Esophagus squamous epithelium (tissue), 5 donors: ENCODE data around the gene TMEM168. TPM values are rescaled to one million over a fixed set of nuclear protein-coding genes. Genes with fewer than 3 reads are reported as not detected.

Source experiments
- DNase-seq: peaks from one replicate; lab custom pipeline; 2025; lab: John Stamatoyannopoulos, UW
- H3K27ac ChIP-seq, 4 donors: fragments of 200-600 bp; sonication (generic); one replicate each; pipeline ENCODE4 v1.5.1; 2016 to 2019; ENCODE audit warnings: mild to moderate bottlenecking in 1 of 4
- H3K27me3 ChIP-seq, 4 donors: fragments of 200-600 bp; sonication (generic); 1 replicate in 3 of 4; 2 replicates in 1 of 4; pipeline versions ENCODE4 v1.5.1 to v1.6.0; 2017 to 2021; ENCODE audit warnings: antibody characterized with exemption in 1 of 4
- H3K36me3 ChIP-seq, 3 donors: fragments of 200-600 bp; sonication (generic); one replicate each; pipeline ENCODE4 v1.5.1; 2016 to 2019
- H3K4me1 ChIP-seq, 3 donors: fragments of 200-600 bp; sonication (generic); one replicate each; pipeline ENCODE4 v1.5.1; 2017 to 2019
- H3K4me3 ChIP-seq, 4 donors: fragments of 200-600 bp; sonication (generic); 1 replicate in 3 of 4; 2 replicates in 1 of 4; pipeline ENCODE4 v1.5.1; 2016 to 2019; ENCODE audit warnings: mild to moderate bottlenecking in 2 of 4, moderate library complexity in 1 of 4
- H3K9me3 ChIP-seq, 3 donors: fragments of 200-600 bp; sonication (generic); one replicate each; pipeline ENCODE4 v1.5.1; 2016 to 2019
- POLR2A ChIP-seq, 4 donors: fragments of 450-650 bp; IDR thresholded peaks; one replicate each; pipeline ENCODE4 v1.6.1; 2017; ENCODE audit warnings: antibody characterized with exemption in 4 of 4, mild to moderate bottlenecking in 4 of 4, moderate library complexity in 3 of 4
- WGBS, 2 donors: methylation state at CpG; one replicate each; pipeline ENCODE4 v1.1.5; 2018; 5-methylcytosine and 5-hydroxymethylcytosine counted together
- intact Hi-C: fragments of 100-400 bp; cut with DNase I; formaldehyde crosslinking; loops from one replicate; pipeline ENCODE4 v1.15.0; 2022
- total RNA-seq, 4 donors: library from RNA; depleted of rRNA; stranded (reverse); fragments of >200 nt; gene quantifications; one replicate each; pipeline ENCODE4 v1.1.0, GENCODE V29; 2016
- TF ChIP-seq, protein P1 (sequence below), 6 experiments: fragments of 450-650 bp in 4 of 6; fragments of 200-600 bp in 2 of 6; sonication (generic) in 2 of 6; IDR thresholded peaks; one replicate each; pipeline ENCODE4 v1.5.1; 2016 to 2019; ENCODE audit warnings: antibody characterized with exemption in 6 of 6, mild to moderate bottlenecking in 4 of 6, moderate library complexity in 4 of 6
- donor health status: DM: yes; HTN: yes; CAD: no.

Gene TMEM168
- total RNA-seq, 4 donors from 2014 or later = 16.5 to 32.6 (median 21.6) TPM

DNA sequence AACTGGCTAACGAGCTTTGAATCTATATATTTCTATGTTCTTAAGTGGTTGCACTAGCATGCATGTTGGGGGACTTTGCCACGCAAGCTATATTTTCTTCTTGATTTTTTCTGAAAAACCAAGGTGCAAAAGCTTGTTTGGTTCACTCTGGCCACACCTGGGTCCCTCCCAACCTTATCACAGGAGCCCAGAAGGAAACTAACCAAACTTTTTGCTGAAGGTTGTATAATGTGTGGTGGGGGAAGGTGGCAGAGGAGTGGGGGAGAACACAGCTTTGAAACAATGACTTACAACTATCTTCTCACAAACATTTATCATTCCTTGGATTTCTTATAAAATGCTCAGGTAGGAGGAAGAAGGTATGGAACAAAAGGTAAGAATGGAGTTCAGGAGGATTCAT, 75.3 kb downstream of the TMEM168 start:
- TF ChIP-seq, protein P1, sequence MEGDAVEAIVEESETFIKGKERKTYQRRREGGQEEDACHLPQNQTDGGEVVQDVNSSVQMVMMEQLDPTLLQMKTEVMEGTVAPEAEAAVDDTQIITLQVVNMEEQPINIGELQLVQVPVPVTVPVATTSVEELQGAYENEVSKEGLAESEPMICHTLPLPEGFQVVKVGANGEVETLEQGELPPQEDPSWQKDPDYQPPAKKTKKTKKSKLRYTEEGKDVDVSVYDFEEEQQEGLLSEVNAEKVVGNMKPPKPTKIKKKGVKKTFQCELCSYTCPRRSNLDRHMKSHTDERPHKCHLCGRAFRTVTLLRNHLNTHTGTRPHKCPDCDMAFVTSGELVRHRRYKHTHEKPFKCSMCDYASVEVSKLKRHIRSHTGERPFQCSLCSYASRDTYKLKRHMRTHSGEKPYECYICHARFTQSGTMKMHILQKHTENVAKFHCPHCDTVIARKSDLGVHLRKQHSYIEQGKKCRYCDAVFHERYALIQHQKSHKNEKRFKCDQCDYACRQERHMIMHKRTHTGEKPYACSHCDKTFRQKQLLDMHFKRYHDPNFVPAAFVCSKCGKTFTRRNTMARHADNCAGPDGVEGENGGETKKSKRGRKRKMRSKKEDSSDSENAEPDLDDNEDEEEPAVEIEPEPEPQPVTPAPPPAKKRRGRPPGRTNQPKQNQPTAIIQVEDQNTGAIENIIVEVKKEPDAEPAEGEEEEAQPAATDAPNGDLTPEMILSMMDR (IDR thresholded peaks at IDR 0.05) = no peak
- TF ChIP-seq POLR2A (IDR thresholded peaks at IDR 0.05) = no peak
- Histone ChIP-seq H3K4me1 (no peaks in the 10 kb centered on the region), H3K27me3 (no peaks in the 10 kb centered on the region), H3K4me3 (no peak overlapping the region), H3K27ac (no peak overlapping the region), H3K36me3 (no peaks in the 10 kb centered on the region), H3K9me3 (no peaks in the 10 kb centered on the region)
- DNase-seq = no peak
- intact Hi-C loops = no loop called here
- WGBS, 2 donors = 82 to 96% methylated on average over 2 of the region's 2 CpGs
